ENCODE data around the gene TNC. TPM values are rescaled to one million over a fixed set of nuclear protein-coding genes. Genes with fewer than 3 reads are reported as not detected.
A peak's percentile ranks its signal among the peaks of the same experiment; 100 is the strongest.

TNC gene
- total and polyA plus RNA-seq, 2 of the 4 experiments (the other 2 are of a cell fraction) = 192 to 253 TPM

DNA sequence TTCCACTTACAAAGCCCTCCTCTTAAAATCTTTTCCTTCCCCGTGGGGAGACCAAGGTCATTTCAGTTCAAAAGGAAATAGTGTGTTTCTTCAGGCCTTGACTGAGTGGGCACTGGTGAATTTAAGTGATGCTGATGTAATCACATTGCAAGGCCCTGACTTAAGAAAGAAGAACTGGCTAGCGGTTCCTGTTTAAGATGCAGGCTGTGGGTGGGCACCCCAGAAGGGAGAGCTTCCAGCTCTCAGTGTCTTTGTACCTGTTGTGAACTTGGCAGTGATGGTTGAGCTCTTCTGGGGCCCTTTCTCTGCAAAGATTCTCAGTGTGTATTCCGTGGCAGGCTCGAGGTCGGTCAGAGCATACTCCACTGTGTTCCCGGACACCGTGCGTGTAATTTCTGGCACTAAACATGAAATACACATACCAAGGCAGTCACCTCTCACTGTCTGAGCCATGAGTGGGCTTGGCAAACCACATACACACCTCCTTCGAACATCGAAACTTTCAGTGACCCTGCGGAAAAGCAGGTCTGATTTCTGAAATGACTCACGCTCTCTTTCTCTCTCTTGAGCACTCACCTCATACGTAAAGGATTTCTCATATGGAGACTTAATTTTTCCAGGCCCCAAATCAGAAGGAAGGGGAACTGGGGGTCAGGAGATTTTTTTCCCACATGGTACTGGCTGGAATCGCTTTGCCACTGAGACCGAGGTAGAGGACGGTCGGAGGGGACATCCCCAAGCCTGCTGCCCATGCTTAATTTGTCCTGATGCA lies 81.9 kb downstream of the TNC start:
- no peaks in the 10 kb centered on the region for H4K20me1 ChIP-seq (ENCODE audit: insufficient read depth, low read length)
- H3K14ac ChIP-seq (replicated peaks; ENCODE audit: low read depth, low read length) = peak overlapping the region; percentile 92
- H4K91ac ChIP-seq (ENCODE audit: insufficient read depth, low read depth, low read length) = peak overlapping the region; percentile 87
- peak overlapping the region; percentile 2 for H2AFZ ChIP-seq (replicated peaks; ENCODE audit: low read length, poor library complexity)
- H2AK5ac ChIP-seq (ENCODE audit: low read depth, low read length) = peak overlapping the region; percentile 88; the same call in 1 of the 2 replicates
- H3K23ac ChIP-seq (ENCODE audit: low read depth, low read length) = peak overlapping the region; percentile 84; the same call in 1 of the 2 replicates
- ATAC-seq (ENCODE audit: low read depth) (peak; percentile 51), DNase-seq (peak; percentile 86)
- H3K27me3 ChIP-seq (ENCODE audit: control insufficient read depth, insufficient read depth, low read length) = no peaks in the 10 kb centered on the region
- no CpG with 5 or more reads among the region's 17 CpGs for WGBS, 2 experiments (ENCODE audit: extremely low coverage in 2 of 2, insufficient read length in 1 of 2)
- H3K4ac ChIP-seq (ENCODE audit: low read depth, low read length) = peak overlapping the region; percentile 88
- intact Hi-C loops (cut with micrococcal nuclease) = loop anchor here (5.0 kb wide), 1 partner anchor 171 kb away; no protein-coding TSS in a partner anchor
- peak overlapping the region; percentile 68; the same call in 2 of the 3 replicates for H2BK15ac ChIP-seq (ENCODE audit: low read depth, low read length)
- 0 out of 4 replicates have a peak, but pooled peaks cover 0 to 6% of the 10 kb centered on the region in 2 experiments for H3K79me1 ChIP-seq (ENCODE audit: low read depth in 1 of 2, low read length in 2 of 2)
- peaks cover 19% of the 10 kb centered on the region for H3K4me1 ChIP-seq (ENCODE audit: control insufficient read depth, insufficient read depth, low read length)
- TF ChIP-seq RFX5 (IDR thresholded peaks at IDR 0.05; ENCODE audit: low read depth, low read length) (no peak), CHD1 (IDR thresholded peaks at IDR 0.05; ENCODE audit: low read depth, low read length) (no peak), RCOR1 (IDR thresholded peaks at IDR 0.05; ENCODE audit: insufficient replicate concordance, low read length) (no peak), MAZ (IDR thresholded peaks at IDR 0.05; ENCODE audit: borderline replicate concordance, low read depth, low read length) (no peak), MXI1 (IDR thresholded peaks at IDR 0.05; ENCODE audit: borderline replicate concordance, low read depth, low read length) (no peak), CEBPB (IDR thresholded peaks at IDR 0.05; ENCODE audit: low read depth, low read length) (peak; percentile 82), SMC3 (IDR thresholded peaks at IDR 0.05; ENCODE audit: low read depth, low read length) (no peak)
- peak overlapping the region; percentile 77 for H3K18ac ChIP-seq (ENCODE audit: low read depth, low read length)
- H3K56ac ChIP-seq (ENCODE audit: extremely low read depth, insufficient read depth, low read length) = peak overlapping the region; percentile 41; the same call in 1 of the 2 replicates
- CTCF ChIA-PET = interaction anchor here (0.6 kb wide), 1 partner anchor 16 kb away, joined by 4 read pairs; no protein-coding TSS in a partner anchor
- H2BK20ac ChIP-seq (ENCODE audit: low read depth, low read length) = peak overlapping the region; percentile 96
- no TSS peak for BruUV-seq (replicated peaks)
- H3K9ac ChIP-seq (ENCODE audit: low read depth, low read length) = no peak overlapping the region
- peaks cover 23% of the 10 kb centered on the region for H3K9me1 ChIP-seq (ENCODE audit: insufficient read depth, low read length)
- in situ Hi-C loops (cut with MboI; ENCODE audit: low sequenced_read_pairs) = no loop called here
- peak overlapping the region; percentile 77 for H2BK5ac ChIP-seq (ENCODE audit: low read depth, low read length, poor library complexity, severe bottlenecking)
- POLR2A ChIA-PET (ENCODE audit: unreplicated experiment) = no interaction called here
- no peak overlapping the region for H3K4me3 ChIP-seq (ENCODE audit: insufficient read depth, low read depth, low read length)
- dilution Hi-C loops (cut with HindIII; ENCODE audit: low sequenced_read_pairs, unreplicated experiment) = no loop called here
- peak overlapping the region; percentile 72 to 94; a peak in 3 of 4 replicates for H4K8ac ChIP-seq (ENCODE audit: low read depth in 2 of 2, low read length in 2 of 2)
- peaks cover 66% of the 10 kb centered on the region for H3K36me3 ChIP-seq (ENCODE audit: control insufficient read depth, insufficient read depth, low read length)
- no peak overlapping the region for H3K4me2 ChIP-seq (ENCODE audit: low read depth, low read length)
- H4K5ac ChIP-seq (ENCODE audit: low read depth, low read length) = peak overlapping the region; percentile 72
- peak overlapping the region; percentile 29 for H2AK9ac ChIP-seq (replicated peaks; ENCODE audit: low read depth, low read length, poor library complexity)
- H2BK120ac ChIP-seq (ENCODE audit: low read depth, low read length) = peak overlapping the region; percentile 96
- H3K9me3 ChIP-seq (ENCODE audit: control insufficient read depth, insufficient read depth, low read length) = no peaks in the 10 kb centered on the region
- H3K27ac ChIP-seq (ENCODE audit: insufficient read depth, low read length) = peak overlapping the region; percentile 79; the same call in 1 of the 2 replicates

Data from IMR-90 (cell line).